Measurements from ENCODE around the gene TRMT10A.

The TRMT10A gene, protein sequence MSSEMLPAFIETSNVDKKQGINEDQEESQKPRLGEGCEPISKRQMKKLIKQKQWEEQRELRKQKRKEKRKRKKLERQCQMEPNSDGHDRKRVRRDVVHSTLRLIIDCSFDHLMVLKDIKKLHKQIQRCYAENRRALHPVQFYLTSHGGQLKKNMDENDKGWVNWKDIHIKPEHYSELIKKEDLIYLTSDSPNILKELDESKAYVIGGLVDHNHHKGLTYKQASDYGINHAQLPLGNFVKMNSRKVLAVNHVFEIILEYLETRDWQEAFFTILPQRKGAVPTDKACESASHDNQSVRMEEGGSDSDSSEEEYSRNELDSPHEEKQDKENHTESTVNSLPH

DNA sequence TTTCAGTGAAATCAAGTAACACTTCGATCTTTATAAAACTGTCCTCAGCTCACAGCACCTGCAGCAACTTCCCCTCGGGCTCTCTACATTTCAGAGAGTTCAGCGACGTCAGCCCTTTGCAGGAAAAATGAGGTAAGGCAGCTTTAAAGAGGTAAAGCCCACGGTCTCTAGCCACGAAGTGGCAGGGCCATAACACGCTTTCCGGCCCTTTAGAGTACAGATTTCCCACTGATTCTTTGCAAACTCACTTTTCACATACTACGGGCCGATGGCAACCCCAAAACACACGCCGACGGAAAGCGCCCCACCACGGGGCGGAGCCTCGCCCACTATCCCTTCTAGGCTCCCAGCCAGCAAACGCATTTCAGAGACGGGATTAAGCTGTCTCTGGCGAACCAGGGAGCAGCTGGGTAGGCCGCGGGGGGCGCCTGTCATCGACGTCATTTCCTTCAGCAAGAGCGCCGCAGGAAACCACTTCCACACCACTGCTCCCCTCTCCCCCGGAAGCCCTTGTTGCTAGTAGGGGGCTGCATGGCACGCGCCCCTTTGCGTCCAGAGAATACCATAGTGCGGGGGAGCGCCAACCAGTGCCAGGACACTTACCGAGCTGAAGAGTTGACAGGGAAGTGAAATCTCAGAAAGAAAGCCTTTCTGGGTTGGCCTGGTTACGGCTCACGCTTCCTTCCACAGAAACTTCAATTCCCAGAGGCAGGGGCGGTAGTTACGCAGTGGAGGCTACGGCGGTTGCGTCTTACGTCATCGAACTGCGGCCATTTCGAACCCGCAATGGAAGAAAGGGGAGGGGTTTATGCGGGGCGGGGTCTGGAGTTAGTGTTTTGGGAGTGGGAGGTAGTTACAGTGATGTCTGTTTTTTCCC is at the start of gene TRMT10A:
Gene TRMT10A, minus strand, starts transcription at position 730 of the 877 bp plus-strand sequence. CDS start 4,701 bp downstream, outside the sequence.
- H3K4me3 ChIP-seq, result peak within 1 kb of the TSS; percentile 80
- no peak for TF ChIP-seq CTCF (IDR thresholded peaks at IDR 0.05)
- peak; percentile 99 for DNase-seq (ENCODE audit: low spot score)
- peak within 1 kb of the TSS; percentile 88 to 96 for H3K27ac ChIP-seq

DNA sequence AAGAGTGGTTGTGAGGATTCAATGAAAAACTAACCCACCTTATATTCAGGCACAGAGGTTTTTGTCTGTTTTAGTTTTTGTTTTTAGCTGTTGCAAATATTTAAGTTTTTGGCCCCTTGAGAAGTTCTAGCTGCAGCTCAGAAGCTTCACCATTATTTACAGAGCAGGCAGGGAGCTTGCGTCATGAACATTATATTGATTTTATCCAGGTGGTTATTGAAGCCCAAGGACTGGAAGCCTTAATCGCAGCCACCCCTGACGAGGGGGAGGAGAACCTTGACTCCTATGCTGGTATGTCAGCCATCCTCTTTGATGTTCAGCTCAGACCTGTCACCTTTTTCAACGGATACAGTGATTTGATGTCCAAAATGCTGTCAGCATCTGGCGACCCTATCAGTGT is 48.9 kb upstream of the TRMT10A start:
- no peak for TF ChIP-seq CTCF (IDR thresholded peaks at IDR 0.05)
- no peak overlapping the region for H3K27ac ChIP-seq
- H3K4me3 ChIP-seq, result no peak overlapping the region
- no peak for DNase-seq (ENCODE audit: low spot score)

- no peak for DNase-seq (ENCODE audit: low spot score)
- H3K27ac ChIP-seq, result no peak overlapping the region
- TF ChIP-seq CTCF (IDR thresholded peaks at IDR 0.05), result no peak
- H3K4me3 ChIP-seq, result no peak overlapping the region
Measured at GRCh38 chr4:99612281-99612680, 48.4 kb upstream of the TRMT10A start.

- Histone ChIP-seq H3K27ac (peak overlapping the region; percentile 20 to 32), H3K4me3 (no peak overlapping the region)
- no peak for TF ChIP-seq CTCF (IDR thresholded peaks at IDR 0.05)
- no peak for DNase-seq (ENCODE audit: low spot score)
Measured at GRCh38 chr4:99610605-99611175, 46.9 kb upstream of the TRMT10A start.

- no peak overlapping the region for H3K4me3 ChIP-seq
- TF ChIP-seq CTCF (IDR thresholded peaks at IDR 0.05), result no peak
- no peak for DNase-seq (ENCODE audit: low spot score)
- no peak overlapping the region for H3K27ac ChIP-seq
Measured at GRCh38 chr4:99608417-99608816, 44.6 kb upstream of the TRMT10A start.

- Histone ChIP-seq H3K27ac (no peak overlapping the region), H3K4me3 (no peak overlapping the region)
- no peak for TF ChIP-seq CTCF (IDR thresholded peaks at IDR 0.05)
- DNase-seq (ENCODE audit: low spot score), result no peak
Measured at GRCh38 chr4:99606716-99607115, 42.9 kb upstream of the TRMT10A start.
